DMS 273 (cell line): ENCODE results near the gene TBC1D22A.
"Not testable (repeated sequence)": the region's sequence is repeated elsewhere in the genome, so short reads cannot be mapped to it uniquely, and the experiment has no call there.

Experiments
- DNase-seq: peaks from one replicate; lab custom pipeline; 2025; ENCODE audit not compliant: unreplicated experiment; lab: John Stamatoyannopoulos, UW

TBC1D22A gene

DNA sequence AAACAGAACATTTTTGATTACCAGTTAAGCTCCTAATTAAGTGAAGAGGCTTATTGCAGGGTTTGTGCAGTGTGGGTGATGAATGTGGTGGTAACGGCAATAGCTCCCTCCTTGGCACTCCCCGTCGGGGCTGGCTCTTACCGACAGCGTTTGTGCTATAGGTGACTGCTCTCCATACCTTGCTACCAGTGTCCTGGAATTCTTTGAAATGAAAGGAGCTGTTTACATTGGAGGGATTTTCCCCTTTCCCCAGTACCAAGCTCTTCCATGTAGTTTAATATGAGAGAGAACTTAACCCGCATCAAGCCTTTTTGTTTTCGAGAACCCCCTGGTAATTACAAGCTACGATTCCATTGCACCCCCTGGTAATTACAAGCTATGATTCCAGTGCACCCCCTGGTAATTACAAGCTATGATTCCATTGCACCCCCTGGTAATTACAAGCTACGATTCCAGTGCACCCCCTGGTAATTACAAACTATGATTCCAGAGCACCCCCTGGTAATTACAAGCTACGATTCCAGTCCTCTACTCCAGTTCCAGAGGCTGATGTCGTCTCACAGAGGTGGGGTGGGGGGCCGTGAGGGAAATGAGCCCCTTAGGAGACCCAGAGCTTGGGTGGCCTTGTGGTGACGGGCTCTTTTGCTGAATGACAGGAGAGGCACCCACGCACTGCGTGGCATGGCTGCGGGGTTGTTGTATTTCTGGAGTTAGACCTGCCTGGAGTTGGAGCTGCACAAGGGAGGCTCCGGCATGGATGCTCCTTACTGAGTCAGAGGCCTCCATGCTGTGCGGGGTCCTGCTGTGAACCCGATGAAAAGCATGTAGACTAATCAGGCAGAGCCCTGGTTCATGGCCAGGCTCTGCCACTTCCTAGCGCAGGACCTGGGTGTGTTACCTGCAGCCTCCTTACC lies 205.3 kb downstream of the TBC1D22A start:
- no peak for DNase-seq

DNA sequence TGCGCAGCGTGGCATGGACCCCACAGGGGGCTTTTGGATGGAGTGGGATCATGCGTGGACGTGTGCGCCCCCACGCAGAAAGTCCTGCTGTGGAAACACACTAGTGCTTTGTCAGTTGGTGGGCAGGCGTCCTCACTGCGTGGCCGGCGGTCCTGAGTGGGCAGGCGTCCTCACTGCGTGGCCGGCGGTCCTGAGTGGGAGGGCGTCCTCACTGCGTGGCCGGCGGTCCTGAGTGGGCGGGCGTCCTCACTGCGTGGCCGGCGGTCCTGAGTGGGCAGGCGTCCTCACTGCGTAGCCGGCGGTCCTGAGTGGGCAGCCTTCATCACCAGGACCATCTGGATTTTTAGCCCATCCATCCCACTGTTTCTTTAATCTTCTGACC lies 205.9 kb downstream of the TBC1D22A start:
- no peak for DNase-seq

DNA sequence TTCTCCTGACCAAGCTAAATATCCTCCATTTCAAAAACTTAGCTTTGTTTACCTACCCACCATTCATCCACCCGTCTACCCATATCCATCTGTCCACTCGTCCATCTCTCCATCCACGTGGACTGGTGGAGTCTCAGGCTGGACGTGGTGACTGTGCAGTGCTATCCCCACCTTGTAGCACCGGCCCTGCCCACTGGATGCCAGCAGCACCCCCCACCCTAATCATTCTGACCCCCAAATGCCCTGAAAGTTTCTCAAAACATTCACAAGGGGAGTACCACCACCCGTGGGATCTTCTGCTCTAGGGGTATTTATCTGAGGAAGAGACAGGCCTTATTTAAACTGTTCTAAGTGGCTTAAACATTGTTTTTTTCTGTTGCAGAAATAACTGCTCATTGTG lies 206.4 kb downstream of the TBC1D22A start:
- DNase-seq: no peak

DNA sequence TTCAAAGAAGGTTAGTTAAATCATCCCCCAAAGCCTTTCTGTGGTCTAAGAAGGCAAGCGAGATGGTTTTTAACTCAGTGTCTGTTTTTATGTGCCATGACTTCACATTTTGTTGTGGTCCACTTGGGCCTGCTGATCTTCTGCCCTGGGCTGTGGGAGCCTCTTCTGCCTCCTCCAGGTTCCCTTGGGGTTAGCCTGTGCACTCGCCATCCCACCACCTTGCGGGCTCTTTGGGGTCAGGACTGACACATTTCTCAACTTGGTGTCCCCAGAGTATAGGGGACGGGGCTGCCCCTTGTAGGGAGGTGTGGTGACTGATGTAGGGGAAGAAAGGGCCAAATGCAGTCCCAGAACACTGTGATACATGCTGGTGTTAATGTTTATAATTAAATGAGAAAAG lies 207.0 kb downstream of the TBC1D22A start:
- no peak for DNase-seq

DNA sequence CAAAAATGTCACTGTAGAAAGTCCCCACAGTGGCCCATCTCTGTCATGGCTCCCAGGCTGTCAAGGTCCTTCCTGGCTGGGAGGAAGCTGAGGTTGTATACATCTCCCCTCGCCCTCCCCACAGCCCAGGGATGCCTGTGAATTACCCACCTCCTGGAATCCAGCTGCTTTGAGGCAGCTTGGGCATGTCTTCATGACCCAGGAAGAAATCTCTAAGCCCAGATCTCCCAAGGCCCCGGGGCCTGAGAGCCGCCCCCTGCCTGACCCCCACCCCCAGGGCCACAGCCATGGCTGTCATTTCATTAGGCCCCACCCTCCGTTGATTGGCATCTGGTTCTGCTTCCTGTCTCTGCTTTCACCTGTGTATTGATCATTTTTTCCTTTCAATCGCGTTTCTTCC lies 207.5 kb downstream of the TBC1D22A start:
- DNase-seq: no peak

DNA sequence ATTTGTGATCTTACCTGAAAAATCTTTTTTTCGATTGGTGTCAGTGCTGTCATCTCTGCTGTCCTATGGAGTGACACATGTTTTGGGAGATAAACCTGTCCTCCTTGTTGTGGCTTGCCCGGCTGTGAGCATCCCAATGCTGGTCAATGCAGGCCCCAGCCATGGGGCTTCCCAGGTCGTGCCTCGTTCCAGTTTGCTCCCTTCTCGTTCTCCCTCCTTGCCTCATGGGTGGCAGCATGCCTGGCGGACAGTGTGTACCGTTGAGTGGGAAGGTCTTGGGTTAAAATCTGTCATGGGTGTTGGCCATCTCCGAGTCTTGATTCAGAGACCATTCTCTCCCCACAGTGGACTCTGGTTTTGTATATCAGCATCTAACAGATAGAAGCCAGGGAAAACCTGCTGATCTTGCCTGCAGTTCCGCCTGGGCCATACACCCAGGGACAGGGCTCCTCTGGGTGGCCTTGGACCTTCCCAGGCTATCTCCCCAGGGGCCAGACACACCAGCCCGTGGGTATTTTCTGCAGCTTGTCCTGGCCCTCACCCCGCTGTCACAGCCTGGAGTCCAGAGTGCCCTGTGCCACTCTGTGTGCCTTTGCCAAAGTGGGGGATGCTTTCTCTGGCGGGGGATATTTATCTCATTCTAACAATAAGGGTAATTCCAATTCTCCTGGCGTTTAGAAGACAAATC lies 208.1 kb downstream of the TBC1D22A start:
- no peak for DNase-seq

DNA sequence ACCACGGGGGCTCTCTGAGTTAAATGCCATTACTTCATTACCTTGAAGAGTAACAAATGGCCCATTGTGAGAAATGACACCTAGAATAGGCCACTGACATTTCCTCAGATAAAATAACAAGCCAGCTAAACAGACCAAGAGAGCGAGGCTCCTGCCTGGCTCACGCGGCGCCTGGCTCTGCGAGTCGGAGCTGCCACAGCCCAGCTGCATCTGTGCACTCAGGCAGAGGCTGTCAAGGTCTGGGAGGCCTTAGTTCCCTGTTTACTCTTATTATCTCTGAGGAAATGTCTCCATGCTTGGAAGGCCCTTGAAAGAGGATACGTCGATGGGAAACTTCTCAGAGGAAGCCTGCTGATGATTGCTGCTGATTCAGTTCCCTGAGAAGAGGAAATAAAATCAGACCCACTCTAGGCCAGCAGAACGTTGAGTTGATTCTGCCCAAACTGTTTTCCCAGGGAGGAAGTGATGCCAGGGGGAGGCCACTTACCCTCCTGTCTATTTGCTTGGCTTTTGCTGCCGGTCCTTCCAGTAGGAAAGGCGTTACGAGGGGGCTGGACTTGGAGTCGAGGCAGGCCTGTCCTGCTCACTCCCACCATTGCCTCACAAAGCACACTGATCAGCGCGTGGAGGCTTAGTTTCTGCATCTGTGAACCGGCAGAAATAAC lies 208.8 kb downstream of the TBC1D22A start:
- DNase-seq: no peak

DNA sequence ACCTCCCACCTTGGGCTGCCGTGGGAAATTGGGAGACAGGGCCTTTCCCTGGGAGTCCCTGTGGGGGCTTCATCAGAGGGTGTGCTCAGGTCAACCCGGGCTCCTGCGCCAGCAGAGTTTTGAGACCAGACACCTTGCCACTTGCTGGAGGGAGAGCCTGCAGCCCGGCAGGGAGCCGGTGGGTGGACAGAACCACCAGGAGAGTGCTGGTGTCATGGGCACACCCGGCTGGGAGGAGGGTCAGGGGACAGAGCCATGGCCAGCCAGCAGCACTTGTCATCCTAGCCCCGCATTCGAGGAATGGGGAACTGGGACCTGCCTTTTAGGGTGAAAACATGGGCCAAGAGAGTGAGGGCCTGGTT lies 209.3 kb downstream of the TBC1D22A start:
- no peak for DNase-seq

DNA sequence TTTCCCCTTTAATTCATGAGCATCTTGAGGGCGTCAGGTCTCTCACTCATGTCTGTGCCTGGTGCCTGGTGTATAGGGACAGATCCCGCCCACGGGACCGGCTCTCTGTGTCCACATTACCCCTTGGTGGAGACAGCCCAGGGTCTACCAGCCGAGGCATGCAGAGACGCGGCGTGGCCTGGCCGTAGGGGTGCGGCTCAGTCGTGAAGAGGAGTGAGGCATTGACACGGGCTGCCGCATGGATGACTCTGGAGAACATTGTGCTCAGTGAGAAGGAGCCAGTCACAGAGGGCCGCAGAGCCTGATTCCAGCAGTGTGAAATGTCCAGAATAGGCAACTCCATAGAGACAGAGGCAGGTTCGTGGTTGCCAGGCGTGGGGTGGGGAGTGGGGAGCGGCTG lies 209.8 kb downstream of the TBC1D22A start:
- no peak for DNase-seq

DNA sequence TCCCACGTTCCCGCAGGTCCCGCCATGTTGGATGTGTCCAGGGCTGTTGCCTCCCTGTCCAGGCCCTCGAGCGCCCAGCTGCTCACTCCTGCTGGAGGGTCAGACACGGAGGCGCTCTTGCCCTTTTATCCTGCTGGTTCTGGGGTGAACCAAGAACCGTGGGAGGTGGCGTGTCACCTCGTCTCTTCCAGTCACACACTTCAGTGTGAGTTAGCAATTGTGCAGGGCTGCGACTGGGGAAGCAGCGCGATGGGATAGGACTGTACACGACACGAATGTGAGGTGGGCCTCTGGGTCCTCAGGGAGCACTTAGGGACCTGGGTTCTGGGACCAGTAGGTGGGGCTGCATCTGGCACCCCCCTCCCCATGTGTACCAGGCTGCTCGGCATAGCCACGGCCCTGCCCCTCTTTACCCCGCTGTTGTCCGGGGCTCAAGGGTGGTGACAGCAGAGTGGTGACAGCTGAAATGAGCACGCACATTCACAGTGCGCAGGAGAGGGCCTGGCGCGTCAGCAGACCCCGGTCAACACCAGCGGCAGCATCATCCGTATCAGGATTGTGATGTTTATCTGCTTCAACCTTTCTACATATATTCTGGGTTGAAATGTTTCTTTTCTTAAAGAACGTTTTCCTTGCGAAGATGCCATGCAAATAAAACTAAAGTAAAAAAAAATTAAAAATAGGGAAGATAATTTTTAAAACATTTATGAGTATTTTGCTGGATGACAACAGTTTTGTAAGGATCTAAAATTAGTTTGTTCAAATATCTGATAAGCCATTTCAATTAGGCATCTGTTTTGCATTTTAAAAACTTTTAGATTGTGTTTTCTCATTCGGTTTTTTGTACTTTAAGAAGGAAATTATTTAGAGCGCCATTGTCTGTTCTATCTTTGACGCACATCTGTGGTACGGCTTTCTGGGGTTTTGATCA lies 210.7 kb downstream of the TBC1D22A start:
- no peak for DNase-seq

DNA sequence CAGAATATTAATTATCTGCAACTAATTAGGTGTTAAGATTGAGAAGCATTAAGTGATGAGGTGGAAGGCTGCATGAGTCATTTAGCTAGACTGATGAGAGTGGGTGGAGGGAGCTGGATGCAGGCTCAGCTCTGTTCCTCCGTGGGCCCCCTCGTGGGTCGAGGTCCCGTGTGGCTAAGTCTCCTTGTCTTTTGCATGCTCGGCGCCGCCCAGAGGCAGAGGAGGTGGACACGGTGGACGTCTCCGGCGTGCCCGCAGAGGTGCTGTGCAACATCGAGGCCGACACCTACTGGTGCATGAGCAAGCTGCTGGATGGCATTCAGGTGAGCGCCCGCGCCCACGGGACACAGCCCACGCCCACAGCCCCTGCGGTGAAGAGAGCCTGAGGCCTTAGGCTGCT lies 211.6 kb downstream of the TBC1D22A start:
- no peak for DNase-seq

DNA sequence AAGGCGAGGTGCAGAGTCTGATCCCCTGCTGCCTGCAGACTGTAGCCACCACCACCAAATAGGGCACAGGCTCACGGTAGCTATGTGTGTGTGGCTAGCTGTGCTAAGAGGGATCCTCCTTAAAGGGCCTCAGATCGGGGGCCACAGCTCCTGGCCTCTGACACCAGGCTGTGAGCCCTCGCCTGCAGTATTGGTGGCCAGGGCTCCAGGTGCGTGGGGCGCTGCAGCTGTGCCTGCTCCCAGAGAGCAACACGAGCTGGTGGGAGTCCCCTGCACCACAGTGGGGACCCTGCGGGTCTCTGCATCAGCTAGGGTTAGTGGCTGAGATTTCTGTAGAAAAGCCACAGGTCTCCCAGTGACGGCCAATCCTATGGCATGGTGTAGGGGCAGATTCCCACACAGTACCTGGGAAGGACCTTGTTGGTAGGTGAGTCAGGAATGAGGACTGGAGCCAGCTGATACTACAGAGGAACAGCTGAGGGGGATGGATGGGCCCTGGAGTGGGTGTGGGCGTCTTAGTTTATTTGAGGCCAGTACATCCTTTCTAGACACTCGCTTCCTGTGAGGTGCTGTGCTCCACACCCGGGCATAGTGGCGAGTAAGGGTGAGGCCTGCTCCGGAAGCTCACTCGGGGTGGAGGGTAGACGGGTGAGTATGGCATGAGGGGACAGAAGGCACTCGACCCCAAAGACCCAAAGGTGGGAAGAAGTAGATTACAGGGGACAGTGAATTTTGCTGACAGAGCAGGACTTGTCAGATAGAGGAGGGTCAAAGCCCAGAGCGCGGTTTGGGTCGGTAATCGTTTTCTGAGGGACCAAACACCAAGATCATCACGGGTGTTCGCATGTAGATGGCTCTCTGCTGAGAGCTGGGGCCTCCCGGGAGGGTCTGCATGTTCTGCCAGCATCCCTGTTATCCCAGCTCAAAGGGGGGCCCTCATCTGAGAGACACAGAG lies 212.5 kb downstream of the TBC1D22A start:
- DNase-seq: no peak

DNA sequence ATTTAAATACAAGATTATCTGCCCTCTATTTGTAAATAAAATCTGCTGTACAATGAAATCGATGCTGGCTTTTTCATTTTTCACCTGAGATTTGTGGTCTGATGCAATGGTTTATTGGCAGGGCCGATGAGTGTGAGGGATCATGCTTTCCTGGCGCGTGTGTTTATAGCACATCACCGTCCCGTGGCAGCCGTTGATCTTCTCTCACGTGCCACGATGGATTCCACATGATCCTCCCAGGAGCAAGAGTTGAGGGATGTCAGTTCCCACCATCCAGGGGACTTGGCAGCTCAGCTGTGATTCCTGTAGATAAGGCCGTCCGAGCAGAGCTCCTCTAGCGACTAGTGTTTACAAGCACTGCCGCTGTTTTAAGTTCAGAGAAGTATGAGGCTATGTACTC lies 213.7 kb downstream of the TBC1D22A start:
- DNase-seq: no peak

DNA sequence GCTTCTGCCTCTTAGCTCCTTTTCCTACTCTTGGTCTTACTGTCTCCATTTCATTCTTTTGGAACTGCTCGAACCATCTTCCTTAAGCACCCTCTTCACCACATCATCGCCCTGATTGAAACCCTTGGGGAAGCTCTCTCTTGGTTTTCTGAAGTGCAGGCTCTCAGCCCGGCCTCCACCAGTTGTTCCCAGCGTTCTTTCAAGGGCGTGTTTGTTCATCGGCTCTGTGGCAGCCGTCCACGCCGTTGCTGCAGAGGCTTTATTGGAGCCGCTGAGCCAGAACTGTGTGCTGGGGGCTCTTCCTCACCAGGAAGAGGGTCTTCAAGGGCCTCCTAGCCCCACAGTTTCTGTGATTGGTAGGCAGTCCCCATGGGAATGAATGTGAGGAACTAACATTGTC lies 214.1 kb downstream of the TBC1D22A start:
- no peak for DNase-seq

DNA sequence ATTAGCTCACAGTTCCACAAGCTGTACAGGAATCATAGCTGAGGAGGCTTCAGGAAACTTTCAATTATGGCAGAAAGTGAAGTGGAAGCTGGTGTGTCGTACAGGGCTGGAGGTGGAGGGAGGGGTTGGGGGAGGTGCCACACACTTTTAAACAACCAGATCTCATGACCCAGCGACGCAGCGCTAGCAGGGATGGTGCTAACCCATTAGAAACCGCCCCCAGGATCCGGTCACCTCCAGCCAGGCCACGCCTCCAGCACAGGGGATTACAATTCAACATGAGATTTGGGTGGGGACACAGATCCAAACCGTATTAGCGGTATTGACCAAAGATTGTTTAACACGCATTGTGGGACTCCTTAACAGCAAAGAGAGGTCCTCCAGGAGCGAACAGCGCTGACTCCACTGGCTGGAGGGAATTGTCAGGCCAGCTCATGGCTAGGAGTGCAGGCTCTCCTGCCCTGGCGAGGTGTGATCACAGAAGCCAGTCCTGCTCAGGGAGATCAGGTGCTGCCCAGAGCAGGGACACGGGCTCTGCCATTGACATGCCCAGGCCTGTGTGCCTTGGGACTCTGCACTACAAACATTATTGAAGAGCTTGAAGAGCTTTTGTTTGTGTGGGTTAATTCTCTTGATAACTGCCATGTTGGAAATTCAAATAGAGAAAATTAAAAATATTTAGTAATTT lies 215.3 kb downstream of the TBC1D22A start:
- no peak for DNase-seq

DNA sequence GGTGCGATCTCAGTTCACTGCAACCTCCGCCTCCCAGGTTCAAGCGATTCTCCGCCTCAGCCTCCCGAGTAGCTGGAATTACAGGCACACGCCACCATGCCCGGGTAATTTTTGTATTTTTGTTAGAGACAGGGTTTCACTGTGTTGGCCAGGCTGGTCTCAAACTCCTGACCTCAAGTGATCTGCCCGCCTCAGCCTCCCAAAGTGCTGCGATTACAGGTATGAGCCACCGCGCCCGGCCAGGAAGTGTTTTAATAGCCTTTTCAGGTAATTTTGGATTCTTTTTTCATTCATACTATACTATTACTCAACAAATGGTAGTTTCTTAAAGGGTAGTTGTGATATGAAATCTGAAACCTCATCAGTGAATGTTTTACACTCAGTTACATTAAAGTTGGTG lies 216.2 kb downstream of the TBC1D22A start:
- DNase-seq: not testable (repeated sequence)

DNA sequence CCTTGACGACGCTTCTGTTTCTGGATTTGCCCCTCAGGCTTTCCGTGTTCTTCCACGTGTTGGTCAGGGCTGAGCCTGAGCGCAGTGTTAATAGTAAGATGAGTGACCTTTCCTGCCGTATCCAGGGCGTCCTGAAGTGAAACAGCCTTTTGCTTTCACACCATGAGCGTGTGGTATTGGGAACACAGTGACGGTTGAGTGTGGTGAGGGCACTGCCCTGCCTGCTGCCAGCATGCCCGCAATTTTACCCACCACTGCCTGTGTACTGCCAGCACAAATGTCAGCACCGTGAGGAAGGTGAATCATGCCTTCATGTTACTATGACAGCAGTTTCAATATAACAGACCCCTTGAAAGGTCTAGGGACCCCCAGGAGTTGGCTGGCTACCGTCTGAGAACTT lies 217.1 kb downstream of the TBC1D22A start:
- no peak for DNase-seq

DNA sequence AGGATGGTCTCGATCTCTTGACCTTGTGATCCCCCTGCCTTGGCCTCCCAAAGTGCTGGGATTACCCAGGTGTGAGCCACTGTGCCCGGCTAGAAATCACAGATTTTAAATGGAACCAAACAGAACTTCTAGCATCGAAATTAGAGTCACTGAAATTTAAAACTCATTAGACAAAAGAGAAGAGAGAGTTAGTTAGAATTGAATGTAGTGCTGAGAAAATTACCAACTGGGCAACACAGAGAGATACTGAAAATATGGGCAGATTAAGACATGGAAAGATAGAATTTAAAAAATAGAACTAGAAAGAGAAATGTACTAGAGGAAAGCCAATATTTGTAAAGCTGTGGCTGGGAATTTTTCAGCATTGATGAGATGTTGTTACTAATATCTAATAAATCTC lies 217.9 kb downstream of the TBC1D22A start:
- no peak for DNase-seq

DNA sequence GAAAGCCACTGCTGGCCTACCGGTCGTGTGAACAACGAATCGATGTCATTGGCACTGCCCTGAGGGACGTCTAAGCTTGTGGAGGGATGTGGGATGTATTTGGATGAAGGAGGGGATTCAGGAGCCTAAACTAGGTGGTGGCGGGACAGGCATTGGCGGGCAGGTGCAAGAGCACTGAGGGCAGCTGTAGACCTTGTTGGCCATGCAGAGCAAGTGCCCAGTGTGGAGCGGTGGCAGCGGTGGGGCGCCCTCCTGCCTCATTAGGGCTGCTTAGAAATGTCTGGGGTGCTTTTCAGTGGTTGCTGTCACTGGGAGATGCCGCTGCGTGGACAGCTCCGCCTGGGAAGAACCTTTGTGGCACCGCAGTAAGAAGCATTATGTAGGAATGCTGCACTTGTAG lies 220.2 kb downstream of the TBC1D22A start:
- DNase-seq: no peak
